Heart right ventricle (tissue), 16 donors: ENCODE measurements around the gene IKZF2. TPM values are rescaled to one million over a fixed set of nuclear protein-coding genes. Genes with fewer than 3 reads are reported as not detected.

ENCODE experiments used
- ATAC-seq, 8 donors: fragments of 200-7000 bp; cut with Tn5 transposase; one replicate each; pipeline ENCODE4 v1.9.1; 2020; ENCODE audit warnings: mild to moderate bottlenecking in 8 of 8, moderate library complexity in 8 of 8, moderate number of reproducible peaks in 1 of 8
- DNase-seq, 2 donors: peaks; one replicate each; pipeline ENCODE4 v3.0.0-alpha.2; 2020
- H3K27ac ChIP-seq, 10 donors: fragments of 200-600 bp; sonication (generic) in 2 of 10; one replicate each; pipeline versions ENCODE4 v1.5.0 to v1.8.0; 2020 to 2022; ENCODE audit warnings: mild to moderate bottlenecking in 3 of 10
- H3K27me3 ChIP-seq, 7 donors: fragments of 200-600 bp; one replicate each; pipeline ENCODE4 v1.8.0; 2021 to 2022; ENCODE audit warnings: mild to moderate bottlenecking in 2 of 7
- H3K36me3 ChIP-seq, 9 donors: fragments of 200-600 bp; sonication (generic) in 1 of 9; one replicate each; pipeline versions ENCODE4 v1.5.0 to v1.8.0; 2020 to 2022; ENCODE audit warnings: mild to moderate bottlenecking in 2 of 9
- H3K4me1 ChIP-seq, 9 donors: fragments of 200-600 bp; sonication (generic) in 1 of 9; one replicate each; pipeline versions ENCODE4 v1.5.0 to v1.8.0; 2020 to 2022; ENCODE audit warnings: mild to moderate bottlenecking in 4 of 9
- H3K4me3 ChIP-seq, 10 donors: fragments of 200-600 bp; sonication (generic) in 2 of 10; one replicate each; pipeline versions ENCODE4 v1.5.0 to v1.8.0; 2020 to 2022; ENCODE audit warnings: mild to moderate bottlenecking in 7 of 10, moderate library complexity in 2 of 10
- H3K9me3 ChIP-seq, 11 donors: fragments of 200-600 bp in 10 of 11; sonication (generic) in 2 of 11; one replicate each; pipeline versions ENCODE4 v1.5.0 to v1.8.0; 2013 to 2022; ENCODE audit warnings: mild to moderate bottlenecking in 2 of 11, control low read depth in 1 of 11, moderate library complexity in 1 of 11
- WGBS, 2 donors: extraction: QIAGEN DNeasy Blood & Tissue Kit; methylation state at CpG; one replicate each; pipeline ENCODE4 v1.1.7; 2013; ENCODE audit warnings: inconsistent platforms in 1 of 2; 5-methylcytosine and 5-hydroxymethylcytosine counted together
- intact Hi-C, 10 donors: fragments of 100-400 bp; cut with DNase I; formaldehyde crosslinking; loops; one replicate each; pipeline versions ENCODE4 v1.11.1 to v1.14.2; 2022
- polyA plus RNA-seq, 2 donors: library from polyadenylated mRNA; stranded (reverse); fragments of 200-250 nt; gene quantifications; one replicate each; pipeline ENCODE4 v1.2.3, GENCODE V29; 2013
- total RNA-seq, 10 donors: library from RNA; stranded (reverse); fragmentation: NEBNext Ultra II Directional in 3 of 10; extraction: Animal tissue kit (Norgen Biotek cat#: 25700) in 3 of 10; gene quantifications; one replicate each; pipeline versions ENCODE4 v1.2.1 to v1.2.4, GENCODE V29; 2021 to 2023
- TF ChIP-seq, protein P1 (sequence below), 9 donors: fragments of 200-600 bp; sonication (generic) in 2 of 9; IDR thresholded peaks; one replicate each; pipeline versions ENCODE4 v1.5.0 to v1.8.0; 2021 to 2022; ENCODE audit warnings: antibody characterized with exemption in 9 of 9, mild to moderate bottlenecking in 5 of 9, moderate library complexity in 1 of 9
- donor health status: Arrhythmogenic right ventricular cardiomyopathy.
- donor health status: ischemic (EF 13 %, LVEDD 7.1; RV severe dilation, severe dysfunction).
- donor health status: healthy with polysubstance abuse.
- donor health status: DM: no; HTN: yes; CAD: no.
- donor health status: DM: no; HTN: no; CAD: no.
- donor health status: ischemic (EF 25% LVEDD 6.9; RV normal size, moderate dysfunction).
- donor health status: ischemic (EF 25% LVEDD 5.7; RV mildly dilated, moderate dysfunction).
- donor health status: healthy.
- donor health status: DM: yes; HTN: yes; CAD: no.
- donor health status: Ischemic cardiomyopathy.
- donor health status: ischemic (EF 35%, LVEDD 5.7; RV mildly dilated, moderate dysfunction).
- donor health status: nonischemic (EF 11% LVEDD 7.7; RV severe dilation, severe dysfunction).
- donor health status: DM: yes; HTN: yes; CAD: no.
- donor health status: PGD.
- donor health status: ischemic (EF 29% LVEDD 5.4; RV normal size, mild dysfunction).
- donor health status: nonischemic (EF 23%, LVEDD 6.1; RV moderate dilation, normal function).

IKZF2 gene
- total and polyA plus RNA-seq, 12 donors = 0.36 to 8.1 (median 5.9) TPM

DNA sequence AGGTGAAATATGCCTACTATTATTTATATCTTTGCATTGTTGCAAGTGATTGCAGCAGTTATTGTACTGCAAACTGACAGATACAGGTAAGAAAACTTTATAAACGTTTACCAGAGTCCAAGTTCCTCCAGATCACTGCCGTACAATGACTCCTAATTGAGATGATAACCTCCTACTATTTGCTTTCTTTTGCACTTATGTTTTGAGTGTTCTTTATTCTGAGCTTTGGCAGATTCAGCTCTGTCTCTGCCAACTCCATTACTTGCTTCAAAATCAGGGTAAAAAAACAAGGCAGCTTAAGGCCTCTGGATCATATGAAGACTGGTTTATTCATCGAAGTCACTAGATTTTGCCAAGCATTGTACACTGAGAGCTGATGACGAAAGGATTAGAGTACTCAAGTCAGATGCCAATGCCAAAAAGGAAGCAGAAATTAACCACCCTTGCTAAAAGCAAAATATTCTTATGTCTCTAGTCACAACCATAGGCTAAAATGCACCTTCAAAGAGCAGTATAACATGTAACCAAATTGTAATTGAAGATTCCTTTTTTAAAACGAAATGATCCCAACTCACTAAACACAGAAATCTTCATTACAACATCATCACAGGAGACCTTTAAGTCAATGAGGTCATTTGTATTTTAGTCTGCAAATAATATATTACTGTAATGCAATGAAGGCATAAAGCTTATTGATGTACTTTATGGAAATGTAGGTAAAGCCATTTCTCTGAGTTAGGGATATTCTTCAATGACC, 10.5 kb upstream of the IKZF2 start:
- no peak for ATAC-seq
- TF ChIP-seq, protein P1, sequence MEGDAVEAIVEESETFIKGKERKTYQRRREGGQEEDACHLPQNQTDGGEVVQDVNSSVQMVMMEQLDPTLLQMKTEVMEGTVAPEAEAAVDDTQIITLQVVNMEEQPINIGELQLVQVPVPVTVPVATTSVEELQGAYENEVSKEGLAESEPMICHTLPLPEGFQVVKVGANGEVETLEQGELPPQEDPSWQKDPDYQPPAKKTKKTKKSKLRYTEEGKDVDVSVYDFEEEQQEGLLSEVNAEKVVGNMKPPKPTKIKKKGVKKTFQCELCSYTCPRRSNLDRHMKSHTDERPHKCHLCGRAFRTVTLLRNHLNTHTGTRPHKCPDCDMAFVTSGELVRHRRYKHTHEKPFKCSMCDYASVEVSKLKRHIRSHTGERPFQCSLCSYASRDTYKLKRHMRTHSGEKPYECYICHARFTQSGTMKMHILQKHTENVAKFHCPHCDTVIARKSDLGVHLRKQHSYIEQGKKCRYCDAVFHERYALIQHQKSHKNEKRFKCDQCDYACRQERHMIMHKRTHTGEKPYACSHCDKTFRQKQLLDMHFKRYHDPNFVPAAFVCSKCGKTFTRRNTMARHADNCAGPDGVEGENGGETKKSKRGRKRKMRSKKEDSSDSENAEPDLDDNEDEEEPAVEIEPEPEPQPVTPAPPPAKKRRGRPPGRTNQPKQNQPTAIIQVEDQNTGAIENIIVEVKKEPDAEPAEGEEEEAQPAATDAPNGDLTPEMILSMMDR (IDR thresholded peaks at IDR 0.05) = no peak
- H3K4me1 ChIP-seq = no peaks in the 10 kb centered on the region
- H3K36me3 ChIP-seq = no peaks in the 10 kb centered on the region
- H3K9me3 ChIP-seq = no peaks in the 10 kb centered on the region
- DNase-seq = no peak
- no peaks in the 10 kb centered on the region for H3K27me3 ChIP-seq
- no peak overlapping the region for H3K4me3 ChIP-seq
- intact Hi-C loops = no loop called here
- no peak overlapping the region for H3K27ac ChIP-seq
- WGBS, 2 donors = 53 to 55% methylated on average over 5 of the region's 5 CpGs

DNA sequence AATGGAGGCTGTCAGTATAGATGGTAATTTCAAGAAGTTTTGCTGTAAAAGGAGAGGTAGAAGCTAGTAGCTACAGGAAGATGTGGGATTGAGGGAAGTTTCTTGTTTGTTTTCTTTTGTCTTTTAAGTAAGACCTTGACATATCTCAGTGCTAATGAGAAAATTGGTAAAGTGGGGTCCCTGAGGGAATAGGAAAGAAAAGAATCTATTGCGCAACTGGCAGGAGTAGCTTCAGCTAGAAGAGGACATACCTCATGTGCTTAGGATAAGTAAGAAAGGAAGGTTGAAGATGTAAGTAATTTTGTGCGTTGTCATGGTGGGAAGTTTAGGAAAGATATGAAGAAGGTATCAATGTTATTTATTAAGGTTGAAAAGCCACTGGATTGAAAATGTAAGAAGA, 8.4 kb upstream of the IKZF2 start:
- TF ChIP-seq, protein P1 (IDR thresholded peaks at IDR 0.05) = no peak
- Histone ChIP-seq H3K36me3 (no peaks in the 10 kb centered on the region), H3K4me3 (no peak overlapping the region), H3K9me3 (no peaks in the 10 kb centered on the region), H3K4me1 (no peaks in the 10 kb centered on the region), H3K27ac (no peak overlapping the region), H3K27me3 (no peaks in the 10 kb centered on the region)
- no peak for ATAC-seq
- intact Hi-C loops = loop anchor here in 2 of 10 donors (5.0 to 10.0 kb wide), 2 partner anchors 472 to 475 kb away; no protein-coding TSS in a partner anchor
- WGBS, 2 donors = 97% methylated on average over 2 of the region's 2 CpGs
- no peak for DNase-seq

DNA sequence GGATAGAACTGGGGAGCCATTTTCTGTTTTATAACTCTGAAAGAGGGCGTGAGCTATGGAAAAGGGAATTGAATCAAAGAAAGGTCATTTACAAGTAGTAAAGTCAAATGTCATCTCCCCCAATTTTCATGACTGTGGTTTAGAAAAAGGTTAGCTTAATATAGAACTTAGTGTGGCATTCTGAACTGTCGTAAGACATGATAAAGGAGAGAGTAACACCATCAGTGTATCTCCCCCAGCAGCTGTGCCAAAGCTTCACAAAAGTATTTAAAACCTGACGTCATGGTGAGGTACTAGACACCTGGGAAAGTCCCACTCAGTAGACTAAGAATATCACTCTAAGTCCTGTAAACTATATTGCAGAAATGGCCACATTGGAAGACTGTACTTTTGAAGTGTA, 5.8 kb upstream of the IKZF2 start:
- peaks cover 0 to 15% (median 10%) of the 10 kb centered on the region in 9 donors for H3K4me1 ChIP-seq
- DNase-seq (no peak), ATAC-seq (peak in 2 of 8 donors; percentile 34 to 36)
- H3K4me3 ChIP-seq = no peak overlapping the region
- no peaks in the 10 kb centered on the region for H3K36me3 ChIP-seq
- H3K27ac ChIP-seq = no peak overlapping the region
- WGBS, 2 donors = 41 to 48% methylated on average over 3 of the region's 3 CpGs
- H3K9me3 ChIP-seq = no peaks in the 10 kb centered on the region
- TF ChIP-seq, protein P1 (IDR thresholded peaks at IDR 0.05) = no peak
- intact Hi-C loops = loop anchor here in 2 of 10 donors (5.0 to 10.0 kb wide), 2 partner anchors 470 to 472 kb away; no protein-coding TSS in a partner anchor
- H3K27me3 ChIP-seq = peaks cover 0 to 7% (median 0%) of the 10 kb centered on the region in 7 donors

DNA sequence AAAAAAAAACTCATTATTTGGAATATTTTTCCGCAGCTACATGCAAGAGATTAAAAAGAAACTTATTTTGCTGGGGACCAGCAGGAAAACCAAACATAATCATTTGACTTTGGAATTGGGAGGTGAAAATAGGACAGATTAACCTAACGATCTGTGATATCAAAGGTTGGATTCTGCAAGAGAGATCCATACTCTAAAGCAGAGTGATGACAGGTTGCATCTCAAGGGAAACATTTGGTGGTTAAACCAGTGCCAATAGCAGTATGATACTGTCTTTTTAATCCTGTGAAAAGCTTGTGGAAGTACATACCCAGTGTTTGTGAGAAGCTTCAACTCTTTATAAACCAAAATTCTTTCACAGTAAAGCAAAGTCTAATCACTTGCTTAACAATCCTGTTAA, 5.3 kb upstream of the IKZF2 start:
- Histone ChIP-seq H3K9me3 (no peaks in the 10 kb centered on the region), H3K27me3 (peaks cover 0 to 7% (median 0%) of the 10 kb centered on the region in 7 donors), H3K27ac (no peak overlapping the region), H3K4me3 (no peak overlapping the region), H3K36me3 (no peaks in the 10 kb centered on the region), H3K4me1 (peaks cover 0 to 15% (median 10%) of the 10 kb centered on the region in 9 donors)
- WGBS, 2 donors = 58 to 61% methylated on average over 2 of the region's 2 CpGs
- intact Hi-C loops = loop anchor here in 2 of 10 donors (5.0 to 10.0 kb wide), 2 partner anchors 469 to 472 kb away; no protein-coding TSS in a partner anchor
- TF ChIP-seq, protein P1 (IDR thresholded peaks at IDR 0.05) = no peak
- no peak for ATAC-seq
- DNase-seq = no peak
